SK-N-SH treated with all-trans-retinoic acid at 6 μM for 48 hours (cell line): ENCODE data around the gene GRK2.

ENCODE experiments used
- ATAC-seq: fragments of 200-7000 bp; cut with Tn5 transposase; 3 replicates; pipeline ENCODE4 v1.9.1; 2020; ENCODE audit warnings: mild to moderate bottlenecking, moderate library complexity
- ARNTL ChIP-seq: fragments of 450-650 bp; formaldehyde crosslinking; IDR thresholded peaks from 2 replicates; pipeline ENCODE4 v1.5.0; 2020; ENCODE audit warnings: low read depth, mild to moderate bottlenecking, moderate library complexity, borderline replicate concordance
- CREB5 ChIP-seq: fragments of 250-450 bp; sonication (Bioruptor Pico); IDR thresholded peaks from 2 replicates; pipeline ENCODE4 v1.5.1; 2020; ENCODE audit warnings: low read depth, mild to moderate bottlenecking, moderate library complexity
- CSDC2 ChIP-seq: fragments of 250-450 bp; sonication (Bioruptor Pico); IDR thresholded peaks from 2 replicates; pipeline ENCODE4 v1.5.0; 2020; ENCODE audit warnings: mild to moderate bottlenecking, moderate library complexity
- ESRRG ChIP-seq: fragments of 250-450 bp; sonication (Bioruptor Pico); IDR thresholded peaks from 2 replicates; pipeline ENCODE4 v1.6.1; 2021; ENCODE audit warnings: mild to moderate bottlenecking
- ISL1 ChIP-seq: fragments of 250-450 bp; sonication (Bioruptor Pico); IDR thresholded peaks from 2 replicates; pipeline ENCODE4 v2.1.2; 2022; ENCODE audit warnings: mild to moderate bottlenecking, moderate library complexity
- POU6F1 ChIP-seq: fragments of 250-450 bp; sonication (Bioruptor Pico); IDR thresholded peaks from 2 replicates; pipeline ENCODE4 v1.8.0; 2021; ENCODE audit warnings: low read depth, mild to moderate bottlenecking, moderate library complexity, borderline replicate concordance
- RARB ChIP-seq: fragments of 250-450 bp; sonication (Bioruptor Pico); IDR thresholded peaks from 2 replicates; pipeline ENCODE4 v1.8.0; 2021; ENCODE audit warnings: mild to moderate bottlenecking, moderate library complexity
- SNAI2 ChIP-seq: fragments of 250-450 bp; sonication (Bioruptor Pico); IDR thresholded peaks from 2 replicates; pipeline ENCODE4 v1.5.0; 2020; ENCODE audit warnings: mild to moderate bottlenecking, moderate library complexity
- TCF4 ChIP-seq: fragments of 250-450 bp; sonication (Bioruptor Pico); IDR thresholded peaks from 2 replicates; pipeline ENCODE4 v1.8.0; 2021; ENCODE audit warnings: mild to moderate bottlenecking, moderate library complexity, borderline replicate concordance
- TSHZ2 ChIP-seq: fragments of 250-450 bp; sonication (Bioruptor Pico); IDR thresholded peaks from 2 replicates; pipeline ENCODE4 v1.5.0; 2020; ENCODE audit warnings: mild to moderate bottlenecking, moderate library complexity
- ZC3H10 ChIP-seq: fragments of 250-450 bp; sonication (Bioruptor Pico); IDR thresholded peaks from 2 replicates; pipeline ENCODE4 v1.5.1; 2021; ENCODE audit warnings: mild to moderate bottlenecking, moderate library complexity
- ZFP3 ChIP-seq: fragments of 250-450 bp; sonication (Bioruptor Pico); IDR thresholded peaks from 2 replicates; pipeline ENCODE4 v1.5.0; 2020; ENCODE audit warnings: mild to moderate bottlenecking, moderate library complexity
- ZFP30 ChIP-seq: fragments of 450-650 bp; formaldehyde crosslinking; IDR thresholded peaks from 2 replicates; pipeline ENCODE4 v1.5.0; 2022; ENCODE audit warnings: mild to moderate bottlenecking, moderate library complexity
- ZNF565 ChIP-seq: fragments of 450-650 bp; formaldehyde crosslinking; conservative IDR thresholded peaks from 2 replicates; pipeline ENCODE4 v1.5.0; 2020; ENCODE audit warnings: low read depth, mild to moderate bottlenecking, moderate library complexity
- ZNF70 ChIP-seq: fragments of 450-650 bp; formaldehyde crosslinking; IDR thresholded peaks from 2 replicates; pipeline ENCODE4 v1.5.0; 2020; ENCODE audit warnings: mild to moderate bottlenecking, moderate library complexity
- ZNF8 ChIP-seq: fragments of 450-650 bp; formaldehyde crosslinking; IDR thresholded peaks from 2 replicates; pipeline ENCODE4 v1.5.0; 2020; ENCODE audit warnings: mild to moderate bottlenecking, moderate library complexity
- TF ChIP-seq, protein P1 (sequence below): fragments of 250-450 bp; sonication (Bioruptor Pico); IDR thresholded peaks from 2 replicates; pipeline ENCODE4 v1.8.0; 2020; ENCODE audit warnings: mild to moderate bottlenecking, moderate library complexity, borderline replicate concordance
- TF ChIP-seq, protein P2 (sequence below): fragments of 250-450 bp; sonication (Bioruptor Pico); IDR thresholded peaks from 2 replicates; pipeline ENCODE4 v1.5.1; 2021; ENCODE audit warnings: mild to moderate bottlenecking, moderate library complexity

Gene GRK2

GRCh38 chr11:67242548-67242947, 23.7 kb upstream of the GRK2 start:
- ATAC-seq = no peak
- no peak for TF ChIP-seq RARB (CRISPR knock-in tag)
- TF ChIP-seq ESRRG (CRISPR knock-in tag) = no peak
- TF ChIP-seq TSHZ2 (CRISPR knock-in tag) = no peak

GRCh38 chr11:67243051-67243450, 23.2 kb upstream of the GRK2 start:
- no peak; the same call in 2 of the 3 replicates for ATAC-seq
- peak; percentile 75 for TF ChIP-seq ISL1 (CRISPR knock-in tag)
- TF ChIP-seq ZNF70 = peak; percentile 33; the same call in 1 of the 2 replicates
- TF ChIP-seq ZNF8 (CRISPR knock-in tag) = no peak

- no peak for ATAC-seq
- TF ChIP-seq SNAI2 (CRISPR knock-in tag) (no peak), ARNTL (no peak), POU6F1 (CRISPR knock-in tag) (no peak), ZNF70 (no peak), ZC3H10 (no peak), TSHZ2 (CRISPR knock-in tag) (no peak), CREB5 (CRISPR knock-in tag) (no peak), CSDC2 (CRISPR knock-in tag) (no peak), ESRRG (CRISPR knock-in tag) (no peak), ZFP3 (CRISPR knock-in tag) (no peak), ZFP30 (CRISPR knock-in tag) (no peak), ZNF565 (no peak), TCF4 (CRISPR knock-in tag) (no peak)
- TF ChIP-seq, protein P1, sequence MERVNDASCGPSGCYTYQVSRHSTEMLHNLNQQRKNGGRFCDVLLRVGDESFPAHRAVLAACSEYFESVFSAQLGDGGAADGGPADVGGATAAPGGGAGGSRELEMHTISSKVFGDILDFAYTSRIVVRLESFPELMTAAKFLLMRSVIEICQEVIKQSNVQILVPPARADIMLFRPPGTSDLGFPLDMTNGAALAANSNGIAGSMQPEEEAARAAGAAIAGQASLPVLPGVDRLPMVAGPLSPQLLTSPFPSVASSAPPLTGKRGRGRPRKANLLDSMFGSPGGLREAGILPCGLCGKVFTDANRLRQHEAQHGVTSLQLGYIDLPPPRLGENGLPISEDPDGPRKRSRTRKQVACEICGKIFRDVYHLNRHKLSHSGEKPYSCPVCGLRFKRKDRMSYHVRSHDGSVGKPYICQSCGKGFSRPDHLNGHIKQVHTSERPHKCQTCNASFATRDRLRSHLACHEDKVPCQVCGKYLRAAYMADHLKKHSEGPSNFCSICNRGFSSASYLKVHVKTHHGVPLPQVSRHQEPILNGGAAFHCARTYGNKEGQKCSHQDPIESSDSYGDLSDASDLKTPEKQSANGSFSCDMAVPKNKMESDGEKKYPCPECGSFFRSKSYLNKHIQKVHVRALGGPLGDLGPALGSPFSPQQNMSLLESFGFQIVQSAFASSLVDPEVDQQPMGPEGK (CRISPR knock-in tag) = no peak
- TF ChIP-seq, protein P2, sequence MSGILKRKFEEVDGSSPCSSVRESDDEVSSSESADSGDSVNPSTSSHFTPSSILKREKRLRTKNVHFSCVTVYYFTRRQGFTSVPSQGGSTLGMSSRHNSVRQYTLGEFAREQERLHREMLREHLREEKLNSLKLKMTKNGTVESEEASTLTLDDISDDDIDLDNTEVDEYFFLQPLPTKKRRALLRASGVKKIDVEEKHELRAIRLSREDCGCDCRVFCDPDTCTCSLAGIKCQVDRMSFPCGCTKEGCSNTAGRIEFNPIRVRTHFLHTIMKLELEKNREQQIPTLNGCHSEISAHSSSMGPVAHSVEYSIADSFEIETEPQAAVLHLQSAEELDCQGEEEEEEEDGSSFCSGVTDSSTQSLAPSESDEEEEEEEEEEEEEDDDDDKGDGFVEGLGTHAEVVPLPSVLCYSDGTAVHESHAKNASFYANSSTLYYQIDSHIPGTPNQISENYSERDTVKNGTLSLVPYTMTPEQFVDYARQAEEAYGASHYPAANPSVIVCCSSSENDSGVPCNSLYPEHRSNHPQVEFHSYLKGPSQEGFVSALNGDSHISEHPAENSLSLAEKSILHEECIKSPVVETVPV (CRISPR knock-in tag) = no peak
Measured at GRCh38 chr11:67245046-67245445, 21.2 kb upstream of the GRK2 start.
